HEK293 (cell line): ENCODE measurements around the gene SYTL1.

Experiments
- CTCF ChIA-PET: fragments of 350-600 bp; formaldehyde crosslinking; extraction: SDS; loops from one replicate; lab custom pipeline; 2021; ENCODE audit warnings: antibody characterized with exemption; lab: Yijun Ruan, JAX
- POLR2A ChIA-PET: fragments of 300-600 bp; formaldehyde crosslinking; extraction: SDS; loops from one replicate; lab custom pipeline; 2020; ENCODE audit warnings: antibody characterized with exemption, inconsistent platforms; lab: Yijun Ruan, JAX
- H3K27ac ChIP-seq: fragments of 200-500 bp; sonication (Bioruptor generic); 2 replicates; pipeline ENCODE4 v1.5.1; 2014; ENCODE audit warnings: low read depth, low read length, control low read depth, inconsistent platforms; ENCODE audit errors: extremely low read depth
- H3K36me3 ChIP-seq, 2 experiments: fragments of 200-500 bp in 1 of 2; sonication (Bioruptor generic) in 1 of 2; 1 replicate in 1 of 2; 2 replicates in 1 of 2; pipeline ENCODE4 v1.5.1; 2014 to 2017; ENCODE audit warnings: inconsistent platforms in 2 of 2, low read length in 2 of 2; ENCODE audit not compliant: control insufficient read depth in 2 of 2, insufficient read depth in 1 of 2
- H3K4me1 ChIP-seq: fragments of 200-500 bp; sonication (Bioruptor generic); 2 replicates; pipeline ENCODE4 v1.5.1; 2014; ENCODE audit warnings: mild to moderate bottlenecking, low read length, inconsistent platforms; ENCODE audit not compliant: control insufficient read depth, insufficient read depth
- H3K4me3 ChIP-seq: 2 replicates; pipeline ENCODE4 v1.5.1; 2011; ENCODE audit warnings: low read depth, mild to moderate bottlenecking, control low read depth, low read length, moderate library complexity
- H3K9me3 ChIP-seq: fragments of 200-500 bp; sonication (Bioruptor generic); 2 replicates; pipeline ENCODE4 v1.5.1; 2014; ENCODE audit warnings: low read depth, low read length, inconsistent platforms; ENCODE audit not compliant: control insufficient read depth, insufficient read depth
- BCL11A ChIP-seq: fragments of 450-650 bp; formaldehyde crosslinking; IDR thresholded peaks from 2 replicates; pipeline ENCODE4 v1.5.1; 2016; ENCODE audit warnings: low read depth, missing biosample characterization, missing genetic modification characterization
- EGR2 ChIP-seq: fragments of 450-650 bp; formaldehyde crosslinking; IDR thresholded peaks from 2 replicates; pipeline ENCODE4 v1.5.1; 2016; ENCODE audit warnings: low read depth, missing biosample characterization, missing genetic modification characterization
- GLI2 ChIP-seq: fragments of 450-650 bp; formaldehyde crosslinking; IDR thresholded peaks from 2 replicates; pipeline ENCODE4; 2017; ENCODE audit warnings: missing biosample characterization, missing genetic modification characterization, low read depth, borderline replicate concordance
- GLIS1 ChIP-seq: fragments of 450-650 bp; formaldehyde crosslinking; IDR thresholded peaks from 2 replicates; pipeline ENCODE4 v1.5.1; 2016; ENCODE audit warnings: missing biosample characterization, missing genetic modification characterization
- GLIS2 ChIP-seq: fragments of 450-650 bp; formaldehyde crosslinking; IDR thresholded peaks from 2 replicates; pipeline ENCODE4 v1.5.1; 2016; ENCODE audit warnings: missing biosample characterization, missing genetic modification characterization
- KLF8 ChIP-seq: fragments of 450-650 bp; formaldehyde crosslinking; IDR thresholded peaks from 2 replicates; pipeline ENCODE4 v1.5.1; 2016; ENCODE audit warnings: missing biosample characterization, missing genetic modification characterization
- OVOL3 ChIP-seq: fragments of 450-650 bp; formaldehyde crosslinking; IDR thresholded peaks from 2 replicates; pipeline ENCODE4 v1.5.1; 2016; ENCODE audit warnings: missing biosample characterization, missing genetic modification characterization
- PRDM1 ChIP-seq: fragments of 450-650 bp; formaldehyde crosslinking; IDR thresholded peaks from 2 replicates; pipeline ENCODE4; 2016; ENCODE audit warnings: missing biosample characterization, missing genetic modification characterization
- SP2 ChIP-seq: fragments of 450-650 bp; formaldehyde crosslinking; IDR thresholded peaks from 2 replicates; pipeline ENCODE4 v1.5.1; 2016; ENCODE audit warnings: missing biosample characterization, missing genetic modification characterization
- SP3 ChIP-seq: fragments of 450-650 bp; formaldehyde crosslinking; IDR thresholded peaks from 2 replicates; pipeline ENCODE4 v1.5.1; 2016; ENCODE audit warnings: missing biosample characterization, missing genetic modification characterization
- TRIM28 ChIP-seq: IDR thresholded peaks from 2 replicates; pipeline ENCODE4 v1.6.1; 2011; ENCODE audit warnings: low read length, control low read depth, borderline replicate concordance
- ZBTB17 ChIP-seq: fragments of 450-650 bp; formaldehyde crosslinking; IDR thresholded peaks from 2 replicates; pipeline ENCODE4 v1.5.1; 2016; ENCODE audit warnings: missing biosample characterization, missing genetic modification characterization
- ZBTB7A ChIP-seq: fragments of 450-650 bp; formaldehyde crosslinking; IDR thresholded peaks from 2 replicates; pipeline ENCODE4 v1.5.1; 2016; ENCODE audit warnings: low read depth, missing biosample characterization, missing genetic modification characterization
- ZFP41 ChIP-seq: fragments of 450-650 bp; formaldehyde crosslinking; IDR thresholded peaks from 2 replicates; pipeline ENCODE4 v1.5.1; 2016; ENCODE audit warnings: missing biosample characterization, missing genetic modification characterization, borderline replicate concordance
- ZNF10 ChIP-seq: fragments of 450-650 bp; formaldehyde crosslinking; IDR thresholded peaks from 2 replicates; pipeline ENCODE4 v1.5.1; 2017; ENCODE audit warnings: missing biosample characterization, missing genetic modification characterization
- ZNF335 ChIP-seq: fragments of 450-650 bp; formaldehyde crosslinking; conservative IDR thresholded peaks from 2 replicates; pipeline ENCODE4 v1.5.1; 2016; ENCODE audit warnings: missing biosample characterization, missing genetic modification characterization
- ZNF341 ChIP-seq: fragments of 450-650 bp; formaldehyde crosslinking; IDR thresholded peaks from 2 replicates; pipeline ENCODE4; 2016; ENCODE audit warnings: low read depth, missing biosample characterization, missing genetic modification characterization
- ZNF404 ChIP-seq: fragments of 450-650 bp; formaldehyde crosslinking; IDR thresholded peaks from 2 replicates; pipeline ENCODE4 v1.5.1; 2017; ENCODE audit warnings: missing biosample characterization, missing genetic modification characterization
- ZNF514 ChIP-seq: fragments of 450-650 bp; formaldehyde crosslinking; IDR thresholded peaks from 2 replicates; pipeline ENCODE4 v1.5.1; 2016; ENCODE audit warnings: missing biosample characterization, missing genetic modification characterization
- ZNF624 ChIP-seq: fragments of 450-650 bp; formaldehyde crosslinking; IDR thresholded peaks from 2 replicates; pipeline ENCODE4 v1.5.1; 2017; ENCODE audit warnings: missing biosample characterization, missing genetic modification characterization
- ZNF747 ChIP-seq: fragments of 450-650 bp; formaldehyde crosslinking; IDR thresholded peaks from 2 replicates; pipeline ENCODE4 v1.5.1; 2016; ENCODE audit warnings: missing biosample characterization, missing genetic modification characterization
- ZNF76 ChIP-seq: fragments of 450-650 bp; formaldehyde crosslinking; IDR thresholded peaks from 2 replicates; pipeline ENCODE4; 2016; ENCODE audit warnings: low read depth, missing biosample characterization, missing genetic modification characterization, borderline replicate concordance
- ZSCAN18 ChIP-seq: fragments of 450-650 bp; formaldehyde crosslinking; IDR thresholded peaks from 2 replicates; pipeline ENCODE4 v1.5.1; 2016; ENCODE audit warnings: missing biosample characterization, missing genetic modification characterization
- TF ChIP-seq, protein P1 (sequence below): fragments of 450-650 bp; formaldehyde crosslinking; optimal IDR thresholded peaks from 2 replicates; pipeline ENCODE3; 2016; ENCODE audit warnings: missing biosample characterization, mild to moderate bottlenecking, missing genetic modification characterization
- TF ChIP-seq, protein P2 (sequence below): fragments of 450-650 bp; formaldehyde crosslinking; IDR thresholded peaks from 2 replicates; pipeline ENCODE4 v1.5.1; 2017; ENCODE audit warnings: missing biosample characterization, missing genetic modification characterization
- TF ChIP-seq, protein P3 (sequence below): sonication (generic); formaldehyde crosslinking; IDR thresholded peaks from 2 replicates; pipeline ENCODE4 v1.8.1; 2022; ENCODE audit warnings: mild to moderate bottlenecking, moderate library complexity, missing genetic modification reagents
- TF ChIP-seq, protein P4 (sequence below): fragments of 450-650 bp; formaldehyde crosslinking; IDR thresholded peaks from 2 replicates; pipeline ENCODE4 v1.5.1; 2017; ENCODE audit warnings: missing biosample characterization, mild to moderate bottlenecking, missing genetic modification characterization, moderate library complexity
- TF ChIP-seq, protein P5 (sequence below): fragments of 450-650 bp; formaldehyde crosslinking; IDR thresholded peaks from 2 replicates; pipeline ENCODE4 v1.5.1; 2016; ENCODE audit warnings: missing biosample characterization, missing genetic modification characterization

SYTL1 gene

GRCh38 chr1:27366113-27366410 lies 24.2 kb downstream of the SYTL1 start:
- Histone ChIP-seq H3K4me3 (peak overlapping the region; percentile 60), H3K27ac (peak overlapping the region; percentile 78), H3K4me1 (peaks cover 2% of the 10 kb centered on the region; the same call in 1 of the 2 replicates), H3K9me3 (no peaks in the 10 kb centered on the region), H3K36me3 (peaks cover 0 to 31% of the 10 kb centered on the region in 2 experiments; a peak in 1 of 3 replicates)
- POLR2A ChIA-PET: interaction anchor here (0.5 to 2.6 kb wide), 29 partner anchors 9 to 1216 kb away, joined by 3 to 23 read pairs (median 4); partner anchors contain the start of genes AHDC1, SLC9A1, STX12 and SYTL1
- CTCF ChIA-PET: interaction anchor here (0.6 to 5.1 kb wide), 29 partner anchors 10 to 1896 kb away, joined by 3 to 84 read pairs (median 5); partner anchors contain the start of gene CD164L2
- TF ChIP-seq ZNF335 (tag by site-specific recombination) (no peak), ZNF10 (no peak), SP2 (tag by site-specific recombination) (peak; percentile 3; the same call in 1 of the 2 replicates), PRDM1 (no peak), ZNF747 (tag by site-specific recombination) (no peak), GLIS2 (tag by site-specific recombination) (peak; percentile 73), GLIS1 (tag by site-specific recombination) (peak; percentile 50; the same call in 1 of the 2 replicates), ZNF624 (tag by site-specific recombination) (no peak), ZFP41 (tag by site-specific recombination) (no peak)
- TF ChIP-seq, protein P1, sequence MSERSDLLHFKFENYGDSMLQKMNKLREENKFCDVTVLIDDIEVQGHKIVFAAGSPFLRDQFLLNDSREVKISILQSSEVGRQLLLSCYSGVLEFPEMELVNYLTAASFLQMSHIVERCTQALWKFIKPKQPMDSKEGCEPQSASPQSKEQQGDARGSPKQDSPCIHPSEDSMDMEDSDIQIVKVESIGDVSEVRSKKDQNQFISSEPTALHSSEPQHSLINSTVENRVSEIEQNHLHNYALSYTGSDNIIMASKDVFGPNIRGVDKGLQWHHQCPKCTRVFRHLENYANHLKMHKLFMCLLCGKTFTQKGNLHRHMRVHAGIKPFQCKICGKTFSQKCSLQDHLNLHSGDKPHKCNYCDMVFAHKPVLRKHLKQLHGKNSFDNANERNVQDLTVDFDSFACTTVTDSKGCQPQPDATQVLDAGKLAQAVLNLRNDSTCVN: peak; percentile 48
- TF ChIP-seq, protein P2, sequence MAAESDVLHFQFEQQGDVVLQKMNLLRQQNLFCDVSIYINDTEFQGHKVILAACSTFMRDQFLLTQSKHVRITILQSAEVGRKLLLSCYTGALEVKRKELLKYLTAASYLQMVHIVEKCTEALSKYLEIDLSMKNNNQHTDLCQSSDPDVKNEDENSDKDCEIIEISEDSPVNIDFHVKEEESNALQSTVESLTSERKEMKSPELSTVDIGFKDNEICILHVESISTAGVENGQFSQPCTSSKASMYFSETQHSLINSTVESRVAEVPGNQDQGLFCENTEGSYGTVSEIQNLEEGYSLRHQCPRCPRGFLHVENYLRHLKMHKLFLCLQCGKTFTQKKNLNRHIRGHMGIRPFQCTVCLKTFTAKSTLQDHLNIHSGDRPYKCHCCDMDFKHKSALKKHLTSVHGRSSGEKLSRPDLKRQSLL (tag by site-specific recombination): peak; percentile 95
- TF ChIP-seq, protein P3, sequence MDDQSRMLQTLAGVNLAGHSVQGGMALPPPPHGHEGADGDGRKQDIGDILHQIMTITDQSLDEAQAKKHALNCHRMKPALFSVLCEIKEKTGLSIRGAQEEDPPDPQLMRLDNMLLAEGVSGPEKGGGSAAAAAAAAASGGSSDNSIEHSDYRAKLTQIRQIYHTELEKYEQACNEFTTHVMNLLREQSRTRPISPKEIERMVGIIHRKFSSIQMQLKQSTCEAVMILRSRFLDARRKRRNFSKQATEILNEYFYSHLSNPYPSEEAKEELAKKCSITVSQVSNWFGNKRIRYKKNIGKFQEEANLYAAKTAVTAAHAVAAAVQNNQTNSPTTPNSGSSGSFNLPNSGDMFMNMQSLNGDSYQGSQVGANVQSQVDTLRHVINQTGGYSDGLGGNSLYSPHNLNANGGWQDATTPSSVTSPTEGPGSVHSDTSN (CRISPR knock-in tag): no peak

DNA sequence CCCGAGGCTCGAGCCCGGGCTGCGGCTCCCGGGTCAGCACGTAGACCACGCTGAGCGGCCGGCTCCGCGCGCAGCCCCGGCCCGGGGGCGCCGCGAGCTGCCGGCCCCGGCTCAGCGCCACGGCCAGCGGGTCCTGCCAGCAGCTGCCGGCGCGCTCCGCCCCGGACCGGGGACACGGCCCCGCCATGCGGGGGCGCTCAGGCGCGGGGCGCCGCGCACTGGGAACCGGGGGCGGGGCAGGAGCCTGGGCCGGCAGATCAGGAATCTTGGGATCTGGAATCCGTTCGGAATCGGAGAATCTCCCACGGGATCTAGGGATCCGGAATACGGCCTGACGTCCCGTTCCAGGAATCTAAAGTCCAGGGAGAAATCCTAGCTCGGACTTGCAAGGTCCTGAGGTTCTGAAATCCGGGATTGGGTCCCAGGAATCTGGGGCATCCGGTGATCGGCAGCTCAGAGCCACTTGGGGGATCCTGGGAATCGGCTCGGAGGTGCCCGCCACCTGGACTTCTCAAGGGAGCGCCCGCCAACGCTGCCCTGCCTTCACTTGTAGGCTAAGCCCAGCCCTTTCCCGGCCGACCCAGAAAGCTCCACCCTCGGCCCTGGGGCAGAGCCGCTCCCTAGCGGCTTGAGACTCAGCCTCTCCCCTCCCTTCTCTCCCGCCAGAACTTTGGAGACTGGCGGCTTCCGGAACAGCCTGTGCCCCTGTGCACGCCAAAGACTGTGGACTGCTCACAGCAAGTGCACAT lies 24.8 kb downstream of the SYTL1 start, which contains the start of gene MAP3K6:
MAP3K6 (minus strand) TSS at position 551 of the 749 bp plus-strand sequence; CDS start at position 187, 364 bp downstream.
- Histone ChIP-seq H3K4me1 (peaks cover 2% of the 10 kb centered on the region; the same call in 1 of the 2 replicates), H3K36me3 (peaks cover 0 to 26% of the 10 kb centered on the region in 2 experiments; a peak in 1 of 3 replicates), H3K27ac (peak within 1 kb of the TSS; percentile 78), H3K9me3 (no peaks in the 10 kb centered on the region), H3K4me3 (peak within 1 kb of the TSS; percentile 60)
- POLR2A ChIA-PET: interaction anchor here (0.5 to 2.6 kb wide), 21 partner anchors 10 to 804 kb away, joined by 3 to 23 read pairs (median 5); partner anchors contain the start of genes AHDC1, SLC9A1, STX12 and SYTL1
- CTCF ChIA-PET: interaction anchor here (0.6 to 5.1 kb wide), 27 partner anchors 9 to 1896 kb away, joined by 3 to 84 read pairs (median 5); partner anchors contain the start of gene CD164L2
- peak; percentile 98 for TF ChIP-seq ZNF341 (tag by site-specific recombination)
- TF ChIP-seq ZNF514 (tag by site-specific recombination): no peak
- no peak for TF ChIP-seq ZBTB7A (tag by site-specific recombination)
- no peak for TF ChIP-seq ZNF404 (tag by site-specific recombination)
- TF ChIP-seq ZBTB17: peak; percentile 92
- TF ChIP-seq SP3: peak; percentile 72
- TF ChIP-seq EGR2 (tag by site-specific recombination): peak; percentile 27; the same call in 1 of the 2 replicates
- no peak for TF ChIP-seq GLI2 (tag by site-specific recombination)
- TF ChIP-seq ZNF76: peak; percentile 81
- TF ChIP-seq KLF8 (tag by site-specific recombination): 0 out of 2 replicates have a peak, but pooled peaks have one; percentile 47
- TF ChIP-seq BCL11A (tag by site-specific recombination): no peak
- TF ChIP-seq OVOL3 (tag by site-specific recombination): no peak
- TF ChIP-seq TRIM28: 0 out of 2 replicates have a peak, but pooled peaks have one; percentile 64
- TF ChIP-seq, protein P4, sequence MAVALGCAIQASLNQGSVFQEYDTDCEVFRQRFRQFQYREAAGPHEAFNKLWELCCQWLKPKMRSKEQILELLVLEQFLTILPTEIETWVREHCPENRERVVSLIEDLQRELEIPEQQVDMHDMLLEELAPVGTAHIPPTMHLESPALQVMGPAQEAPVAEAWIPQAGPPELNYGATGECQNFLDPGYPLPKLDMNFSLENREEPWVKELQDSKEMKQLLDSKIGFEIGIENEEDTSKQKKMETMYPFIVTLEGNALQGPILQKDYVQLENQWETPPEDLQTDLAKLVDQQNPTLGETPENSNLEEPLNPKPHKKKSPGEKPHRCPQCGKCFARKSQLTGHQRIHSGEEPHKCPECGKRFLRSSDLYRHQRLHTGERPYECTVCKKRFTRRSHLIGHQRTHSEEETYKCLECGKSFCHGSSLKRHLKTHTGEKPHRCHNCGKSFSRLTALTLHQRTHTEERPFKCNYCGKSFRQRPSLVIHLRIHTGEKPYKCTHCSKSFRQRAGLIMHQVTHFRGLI (tag by site-specific recombination): peak; percentile 68
- no peak for TF ChIP-seq ZSCAN18 (tag by site-specific recombination)
- TF ChIP-seq, protein P5, sequence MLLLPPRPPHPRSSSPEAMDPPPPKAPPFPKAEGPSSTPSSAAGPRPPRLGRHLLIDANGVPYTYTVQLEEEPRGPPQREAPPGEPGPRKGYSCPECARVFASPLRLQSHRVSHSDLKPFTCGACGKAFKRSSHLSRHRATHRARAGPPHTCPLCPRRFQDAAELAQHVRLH: no peak
